Mesenchymal stem cell (in vitro differentiated cells and primary cell): ENCODE results near the gene RNF166.

Experiments
- DNase-seq: peaks from one replicate; pipeline ENCODE4 v3.0.0-alpha.2; 2013
- H2AFZ ChIP-seq: one replicate; pipeline ENCODE4 v1.6.1; 2013; ENCODE audit warnings: low read depth, mild to moderate bottlenecking, control low read depth, inconsistent platforms, low read length, moderate library complexity
- H2AK5ac ChIP-seq: 2 replicates; pipeline ENCODE4 v1.6.1; 2013; ENCODE audit warnings: low read length, moderate library complexity, mild to moderate bottlenecking, inconsistent platforms; ENCODE audit not compliant: severe bottlenecking
- H2BK120ac ChIP-seq: one replicate; pipeline ENCODE4 v1.6.1; 2013; ENCODE audit warnings: low read depth, mild to moderate bottlenecking, inconsistent platforms, low read length, moderate library complexity
- H2BK12ac ChIP-seq, 2 experiments: one replicate each; pipeline ENCODE4 v1.6.1; 2013; ENCODE audit warnings: inconsistent platforms in 2 of 2, low read length in 2 of 2, mild to moderate bottlenecking in 2 of 2, moderate library complexity in 2 of 2, control low read depth in 1 of 2
- H2BK15ac ChIP-seq: one replicate; pipeline ENCODE4 v1.6.1; 2013; ENCODE audit warnings: mild to moderate bottlenecking, low read depth, inconsistent platforms; ENCODE audit not compliant: poor library complexity, severe bottlenecking
- H2BK5ac ChIP-seq: 2 replicates; pipeline ENCODE4 v1.6.1; 2013; ENCODE audit warnings: low read depth, mild to moderate bottlenecking, low read length, control low read depth, inconsistent platforms; ENCODE audit not compliant: poor library complexity, severe bottlenecking
- H3K14ac ChIP-seq, 2 experiments: one replicate each; pipeline ENCODE4 v1.6.1; 2013; ENCODE audit warnings: inconsistent platforms in 2 of 2, low read length in 2 of 2, control low read depth in 1 of 2, mild to moderate bottlenecking in 1 of 2, moderate library complexity in 1 of 2
- H3K18ac ChIP-seq, 2 experiments: one replicate each; pipeline ENCODE4 v1.6.1; 2013; ENCODE audit warnings: inconsistent platforms in 2 of 2, low read length in 2 of 2, control low read depth in 1 of 2, low read depth in 1 of 2, mild to moderate bottlenecking in 1 of 2
- H3K23ac ChIP-seq, 2 experiments: one replicate each; pipeline ENCODE4 v1.6.1; 2013; ENCODE audit warnings: inconsistent platforms in 2 of 2, low read length in 2 of 2, mild to moderate bottlenecking in 2 of 2, moderate library complexity in 2 of 2, control low read depth in 1 of 2
- H3K27ac ChIP-seq: 2 replicates; pipeline ENCODE4 v1.5.1; 2013; ENCODE audit warnings: mild to moderate bottlenecking, moderate library complexity, low read length, control low read depth, inconsistent platforms; ENCODE audit not compliant: poor library complexity, severe bottlenecking
- H3K27me3 ChIP-seq, 2 experiments: 2 replicates each; pipeline versions ENCODE4 v1.6.1 to v1.7.0; 2013; ENCODE audit warnings: low read length in 2 of 2, mild to moderate bottlenecking in 2 of 2, moderate library complexity in 2 of 2, control low read depth in 1 of 2, inconsistent platforms in 1 of 2; ENCODE audit not compliant: control insufficient read depth in 1 of 2, insufficient read depth in 1 of 2
- H3K36me3 ChIP-seq, 2 experiments: 2 replicates each; pipeline versions ENCODE4 v1.6.1 to v1.7.0; 2013; ENCODE audit warnings: low read length in 2 of 2, control low read depth in 1 of 2, inconsistent platforms in 1 of 2, low read depth in 1 of 2, mild to moderate bottlenecking in 1 of 2; ENCODE audit not compliant: insufficient read depth in 2 of 2, control insufficient read depth in 1 of 2
- H3K4ac ChIP-seq, 2 experiments: one replicate each; pipeline ENCODE4 v1.6.1; 2013; ENCODE audit warnings: inconsistent platforms in 2 of 2, low read length in 2 of 2, mild to moderate bottlenecking in 2 of 2, moderate library complexity in 2 of 2, control low read depth in 1 of 2, low read depth in 1 of 2
- H3K4me1 ChIP-seq: 2 replicates; pipeline ENCODE4 v1.6.1; 2013; ENCODE audit warnings: low read depth, low read length, control low read depth; ENCODE audit not compliant: control insufficient read depth, insufficient read depth
- H3K4me2 ChIP-seq: 2 replicates; pipeline ENCODE4 v1.6.1; 2013; ENCODE audit warnings: low read length, mild to moderate bottlenecking, inconsistent platforms; ENCODE audit not compliant: poor library complexity, severe bottlenecking
- H3K4me3 ChIP-seq, 2 experiments: 2 replicates each; pipeline versions ENCODE4 v1.5.1 to v1.7.0; 2013; ENCODE audit warnings: low read length in 2 of 2, mild to moderate bottlenecking in 2 of 2, control low read depth in 1 of 2, low read depth in 1 of 2; ENCODE audit not compliant: insufficient read depth in 1 of 2
- H3K79me1 ChIP-seq: replicated peaks from 2 replicates; pipeline ENCODE4 v1.6.1; 2013; ENCODE audit warnings: mild to moderate bottlenecking, control low read depth, low read length, inconsistent platforms; ENCODE audit not compliant: poor library complexity, severe bottlenecking
- H3K9ac ChIP-seq: 2 replicates; pipeline ENCODE4 v1.7.0; 2013; ENCODE audit warnings: mild to moderate bottlenecking, low read length, moderate library complexity
- H3K9me3 ChIP-seq: 2 replicates; pipeline ENCODE4 v1.7.0; 2013; ENCODE audit warnings: mild to moderate bottlenecking, low read length; ENCODE audit not compliant: control insufficient read depth
- H4K8ac ChIP-seq: one replicate; pipeline ENCODE4 v1.6.1; 2013; ENCODE audit warnings: inconsistent platforms, mild to moderate bottlenecking, low read length, moderate library complexity
- H4K91ac ChIP-seq: one replicate; pipeline ENCODE4 v1.6.1; 2013; ENCODE audit warnings: mild to moderate bottlenecking, low read length, inconsistent platforms
- WGBS: methylation state at CpG from one replicate; pipeline ENCODE4 v1.1.7; 2013; ENCODE audit warnings: mixed read lengths; 5-methylcytosine and 5-hydroxymethylcytosine counted together

RNF166 gene

GRCh38 chr16:88724855-88725555 lies 18.8 kb upstream of the RNF166 start:
- Histone ChIP-seq H3K4ac (no peak overlapping the region), H2BK12ac (no peak overlapping the region), H3K27me3 (no peaks in the 10 kb centered on the region), H3K79me1 (peaks cover 6% of the 10 kb centered on the region), H3K4me1 (peaks cover 12% of the 10 kb centered on the region), H2AFZ (no peak overlapping the region), H3K27ac (no peak overlapping the region), H3K4me2 (no peak overlapping the region), H3K23ac (no peak overlapping the region), H3K9ac (no peak overlapping the region), H2BK5ac (no peak overlapping the region), H3K9me3 (no peaks in the 10 kb centered on the region), H3K14ac (no peak overlapping the region), H3K36me3 (peaks cover 74 to 85% of the 10 kb centered on the region in 2 experiments), H3K18ac (no peak overlapping the region), H4K91ac (no peak overlapping the region), H4K8ac (no peak overlapping the region), H2BK120ac (no peak overlapping the region), H2BK15ac (peak overlapping the region; percentile 31), H2AK5ac (no peak overlapping the region), H3K4me3 (no peak overlapping the region)
- WGBS = 94% methylated on average over 31 of the region's 31 CpGs
- DNase-seq = no peak

- H3K79me1 ChIP-seq = peaks cover 6% of the 10 kb centered on the region
- H3K4me2 ChIP-seq = no peak overlapping the region
These were observed 17.7 kb upstream of the RNF166 start for GRCh38 chr16:88723911-88724310.

GRCh38 chr16:88723507-88723887 lies 17.3 kb upstream of the RNF166 start:
- H3K9ac ChIP-seq = no peak overlapping the region
- H3K27ac ChIP-seq = no peak overlapping the region
- no peak overlapping the region for H3K23ac ChIP-seq
- H4K8ac ChIP-seq = no peak overlapping the region
- peaks cover 6% of the 10 kb centered on the region for H3K79me1 ChIP-seq
- no peak overlapping the region for H3K14ac ChIP-seq
- H3K36me3 ChIP-seq = peaks cover 89 to 96% of the 10 kb centered on the region in 2 experiments
- H3K27me3 ChIP-seq = no peaks in the 10 kb centered on the region
- H2BK5ac ChIP-seq = no peak overlapping the region
- H2BK12ac ChIP-seq = no peak overlapping the region
- H2BK15ac ChIP-seq = no peak overlapping the region
- H3K4me2 ChIP-seq = no peak overlapping the region
- 85% methylated on average over 8 of the region's 8 CpGs for WGBS
- no peak overlapping the region for H2AK5ac ChIP-seq
- no peaks in the 10 kb centered on the region for H3K9me3 ChIP-seq
- DNase-seq = no peak
- H4K91ac ChIP-seq = no peak overlapping the region
- H2BK120ac ChIP-seq = no peak overlapping the region
- H3K4me1 ChIP-seq = peaks cover 12% of the 10 kb centered on the region
- H2AFZ ChIP-seq = no peak overlapping the region
- no peak overlapping the region for H3K4me3 ChIP-seq
- no peak overlapping the region for H3K18ac ChIP-seq
- no peak overlapping the region for H3K4ac ChIP-seq

More at GRCh38 chr16:88723911-88724310, 17.7 kb upstream of the RNF166 start:
- Histone ChIP-seq H3K4me3 (no peak overlapping the region), H3K27ac (no peak overlapping the region), H2BK15ac (no peak overlapping the region), H2BK12ac (no peak overlapping the region), H2BK120ac (no peak overlapping the region), H3K23ac (no peak overlapping the region), H2AK5ac (no peak overlapping the region), H4K8ac (no peak overlapping the region), H3K4me1 (peaks cover 12% of the 10 kb centered on the region), H3K14ac (no peak overlapping the region), H3K27me3 (no peaks in the 10 kb centered on the region), H3K9me3 (no peaks in the 10 kb centered on the region), H3K9ac (no peak overlapping the region), H4K91ac (no peak overlapping the region), H2BK5ac (no peak overlapping the region), H3K18ac (no peak overlapping the region), H3K4ac (no peak overlapping the region), H3K36me3 (peaks cover 85 to 92% of the 10 kb centered on the region in 2 experiments), H2AFZ (no peak overlapping the region)
- no peak for DNase-seq
- 98% methylated on average over 14 of the region's 17 CpGs for WGBS

- WGBS = 91% methylated on average over 39 of the region's 39 CpGs
- Histone ChIP-seq H2BK15ac (no peak overlapping the region), H3K79me1 (peaks cover 5% of the 10 kb centered on the region), H3K4me3 (no peak overlapping the region), H3K18ac (no peak overlapping the region), H4K91ac (no peak overlapping the region), H3K27me3 (no peaks in the 10 kb centered on the region), H4K8ac (no peak overlapping the region), H3K4ac (no peak overlapping the region), H2BK5ac (no peak overlapping the region), H3K4me1 (peaks cover 9% of the 10 kb centered on the region), H3K14ac (peak overlapping the region in 1 of 2 experiments; percentile 39), H2BK12ac (no peak overlapping the region), H3K23ac (no peak overlapping the region), H2AK5ac (no peak overlapping the region), H3K27ac (no peak overlapping the region), H2BK120ac (no peak overlapping the region), H3K9me3 (no peaks in the 10 kb centered on the region), H2AFZ (no peak overlapping the region), H3K9ac (no peak overlapping the region), H3K4me2 (no peak overlapping the region), H3K36me3 (peaks cover 92 to 99% of the 10 kb centered on the region in 2 experiments)
- DNase-seq = no peak
These were observed 16.7 kb upstream of the RNF166 start for GRCh38 chr16:88722784-88723506.
